ENCODE data around the gene TPK1.

- TF ChIP-seq CTCF (IDR thresholded peaks at IDR 0.05; ENCODE audit: low read length) (no peak), EZH2 (IDR thresholded peaks at IDR 0.05; ENCODE audit: borderline replicate concordance, low read length) (no peak)
Observed at GRCh38 chr7:144873316-144873845, 37.5 kb upstream of the TPK1 start.

All from OCI-LY1 (cell line).